Activated CD4-positive, alpha-beta T cell treated with anti-CD3 and anti-CD28 coated beads for 24 hours (primary cell): ENCODE results near the gene SERPINA12.

Experiments used
- DNase-seq, 2 donors: peaks; one replicate each; pipeline ENCODE4 v3.0.0-alpha.2; 2020; ENCODE audit warnings: low read depth in 2 of 2

The SERPINA12 gene

DNA sequence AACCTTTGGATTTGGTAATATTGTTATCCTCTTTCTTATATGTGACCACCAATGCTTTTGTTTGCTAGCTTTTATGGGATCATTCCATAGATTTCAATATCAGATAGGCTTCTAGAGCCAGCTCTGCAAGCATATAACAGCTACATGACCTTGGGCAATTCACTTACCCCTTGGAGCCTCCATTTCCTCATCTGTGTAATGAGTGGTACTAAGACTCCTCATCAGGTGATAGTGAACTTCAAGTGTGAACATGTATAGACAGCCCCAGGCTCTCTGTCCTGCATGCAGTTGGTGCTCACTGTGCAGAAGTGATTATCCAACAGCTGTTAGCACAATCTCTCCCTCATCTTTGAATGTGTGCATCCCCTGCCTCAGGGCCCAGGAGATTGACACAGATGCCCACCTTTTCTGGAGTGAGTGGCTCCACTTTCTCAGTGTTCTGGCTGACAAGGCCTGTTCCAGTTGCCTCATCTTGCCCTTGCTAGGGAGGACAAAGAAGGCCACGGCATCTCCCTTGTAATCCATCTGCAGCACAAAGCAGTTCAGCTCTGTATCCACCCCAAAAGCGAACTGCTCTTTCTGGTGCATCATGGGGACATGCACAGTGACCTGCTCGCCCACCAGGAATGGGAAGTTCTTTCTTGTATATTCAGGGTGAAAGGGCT lies 42.4 kb downstream of the SERPINA12 start:
- no peak for DNase-seq

DNA sequence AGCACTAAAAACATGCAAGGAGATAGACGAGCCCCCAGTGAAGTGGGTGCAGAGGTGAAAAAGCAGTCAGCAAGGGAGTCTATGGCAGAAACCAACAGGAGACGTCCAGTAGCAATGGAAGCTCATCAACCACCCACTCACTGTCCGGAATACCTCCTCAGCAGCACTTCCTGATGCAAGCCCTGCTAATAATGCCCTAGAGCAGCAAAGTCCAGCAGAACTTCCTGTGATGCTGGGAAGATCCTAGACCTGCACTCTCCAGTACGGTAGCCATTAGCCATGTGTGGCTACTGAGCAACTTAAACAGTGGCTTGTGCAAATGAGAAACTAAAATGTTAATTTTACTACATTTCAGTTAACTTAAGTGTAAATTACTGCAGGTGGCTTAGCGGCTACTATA lies 44.2 kb downstream of the SERPINA12 start:
- no peak for DNase-seq

DNA sequence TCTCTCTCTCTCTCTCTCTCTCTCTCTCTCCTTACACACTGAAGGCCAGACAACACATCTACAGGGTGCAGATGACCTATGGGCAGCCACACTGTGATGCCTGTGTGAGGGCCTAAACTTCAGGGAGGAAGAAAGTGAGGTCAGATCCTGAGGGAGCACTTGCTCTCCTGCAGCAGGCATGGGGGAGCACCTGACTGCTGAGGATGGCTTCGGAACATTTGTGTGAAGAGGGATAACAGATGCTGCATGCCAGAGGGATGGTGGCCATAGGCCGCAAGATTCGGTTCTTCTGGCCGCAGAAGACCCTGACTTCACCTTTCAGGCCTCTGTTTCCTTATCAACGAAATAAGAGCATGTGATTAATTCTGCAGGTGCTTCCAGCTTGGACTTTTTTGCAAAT lies 45.0 kb downstream of the SERPINA12 start:
- DNase-seq: no peak

- no peak for DNase-seq
These were observed 46.3 kb downstream of the SERPINA12 start for GRCh38 chr14:94462763-94463572.

DNA sequence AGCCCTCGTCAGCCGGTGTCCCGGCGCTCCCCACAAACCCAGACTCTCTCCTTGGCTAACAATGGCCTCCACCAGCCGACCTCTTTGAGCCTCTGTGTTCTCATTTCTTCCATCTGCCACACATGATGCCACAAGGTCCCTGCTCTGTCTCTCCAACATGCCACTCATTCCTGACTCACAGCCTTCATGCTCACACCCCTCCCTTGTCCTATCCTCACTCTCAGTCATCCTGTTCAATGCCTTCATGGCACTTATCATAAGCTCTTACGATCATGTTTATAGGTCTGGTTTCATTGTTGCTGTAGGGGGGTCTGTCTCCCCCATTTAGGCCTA lies 47.1 kb downstream of the SERPINA12 start:
- DNase-seq: no peak

DNA sequence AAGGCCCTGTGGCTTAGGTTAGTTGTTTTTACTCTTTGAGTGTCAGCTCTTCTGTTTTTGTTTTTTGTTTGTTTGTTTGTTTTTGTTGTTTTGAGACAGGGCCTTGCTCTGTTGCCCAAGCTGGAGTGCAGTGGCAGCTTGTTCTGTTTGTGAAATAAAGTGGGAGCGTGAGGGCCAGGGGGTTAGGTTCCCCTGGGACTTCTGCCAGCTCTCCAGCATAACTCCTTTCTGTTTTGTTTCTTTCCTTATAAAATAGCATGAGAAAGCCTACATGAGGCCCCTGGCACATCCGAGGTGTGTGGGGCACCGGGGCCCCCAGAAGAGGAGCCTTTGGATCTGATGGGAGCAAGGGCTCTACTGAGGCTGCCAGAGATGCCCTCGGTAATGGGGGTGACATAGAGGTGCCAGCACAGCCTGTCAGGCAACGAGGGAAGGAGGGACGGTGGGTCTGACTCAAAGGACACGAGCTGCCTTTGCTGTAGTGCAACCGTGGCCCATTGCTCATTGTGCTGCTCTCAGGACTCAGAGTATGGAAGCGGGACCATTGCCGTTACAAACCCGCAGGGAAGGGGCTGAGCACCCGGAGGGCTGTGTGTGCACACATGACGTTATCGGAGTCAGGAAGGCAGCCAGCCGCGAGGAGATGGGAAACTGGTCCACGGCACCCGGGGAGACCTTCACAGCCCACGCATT lies 47.6 kb downstream of the SERPINA12 start:
- DNase-seq: no peak

DNA sequence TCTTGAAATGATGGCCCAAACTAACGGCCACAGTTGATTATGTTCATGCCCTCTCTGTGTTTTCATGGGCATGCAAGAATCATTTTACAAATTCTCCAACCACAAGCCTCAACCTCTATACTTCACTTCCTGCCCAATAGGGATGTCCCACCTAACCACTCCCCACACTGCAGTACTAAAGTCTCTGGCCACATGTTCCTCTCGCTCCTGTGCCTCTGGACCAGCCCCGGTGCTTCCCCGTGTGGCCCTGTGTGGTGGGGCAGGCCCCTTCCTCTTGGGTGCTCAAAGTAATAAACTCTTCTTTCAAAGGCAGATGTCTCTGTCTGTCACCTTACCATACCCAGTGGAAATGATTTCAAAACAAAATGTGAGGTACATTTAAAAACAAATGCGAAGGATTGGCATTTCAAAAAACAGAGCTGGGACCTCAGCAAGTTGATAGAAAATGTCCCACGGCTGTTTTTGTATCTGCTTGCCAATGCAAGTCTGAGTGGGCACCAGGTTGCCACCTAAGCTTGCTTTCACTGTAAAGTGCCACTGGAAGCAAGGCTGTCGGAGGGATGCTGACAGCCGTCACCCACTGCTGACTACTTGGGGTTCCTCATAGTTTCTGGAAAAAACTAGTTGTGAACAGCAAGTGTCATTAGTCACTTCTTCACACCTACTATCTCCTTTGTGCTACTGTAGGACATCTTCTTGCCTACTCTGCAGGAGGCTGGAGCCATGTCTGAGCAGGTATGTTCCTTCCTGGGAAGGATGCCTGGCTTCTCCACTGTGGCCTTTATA lies 48.4 kb downstream of the SERPINA12 start:
- DNase-seq: no peak

- no peak for DNase-seq
These were observed 50.6 kb downstream of the SERPINA12 start for GRCh38 chr14:94458558-94459205.

DNA sequence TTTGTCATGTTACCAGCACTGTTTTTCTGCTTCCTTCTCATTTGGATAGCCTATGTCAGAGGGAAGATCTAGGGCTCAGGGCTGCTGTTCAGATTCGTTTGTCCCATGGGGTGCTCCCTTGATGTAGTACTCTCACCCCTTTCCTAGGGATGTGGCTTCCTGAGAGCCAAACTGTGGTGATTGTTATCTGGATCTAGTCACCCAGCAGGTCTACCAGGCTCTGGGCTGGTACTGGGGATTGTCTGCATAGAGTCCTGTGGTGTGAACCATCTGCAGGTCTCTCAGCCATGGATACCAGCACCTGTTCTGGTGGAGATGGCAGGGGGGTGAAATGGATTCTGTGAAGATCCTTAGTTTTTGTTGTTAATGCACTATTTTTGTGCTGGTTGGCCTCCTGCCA lies 51.2 kb downstream of the SERPINA12 start:
- no peak for DNase-seq

- DNase-seq: no peak
These were observed 53.3 kb downstream of the SERPINA12 start for GRCh38 chr14:94455928-94456327.

DNA sequence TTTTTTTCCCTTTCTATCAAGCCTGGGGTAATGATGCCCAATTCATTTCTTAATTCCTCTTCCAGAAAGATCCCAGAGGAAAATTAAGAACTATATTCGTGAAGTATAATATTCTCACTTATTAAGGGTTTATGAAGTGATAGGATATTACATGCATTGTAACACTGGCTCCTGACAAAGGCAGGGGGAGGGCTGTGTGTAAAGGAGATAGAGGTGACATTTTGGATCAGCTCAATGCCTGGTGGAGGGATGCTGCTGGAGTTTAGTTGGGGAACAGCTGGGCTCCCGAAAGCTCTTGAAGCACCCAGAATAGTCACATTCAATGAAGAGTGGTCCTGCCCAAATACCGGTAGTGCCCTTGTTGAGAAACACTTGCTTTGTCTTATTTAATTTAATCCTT lies 57.4 kb downstream of the SERPINA12 start:
- DNase-seq: no peak

DNA sequence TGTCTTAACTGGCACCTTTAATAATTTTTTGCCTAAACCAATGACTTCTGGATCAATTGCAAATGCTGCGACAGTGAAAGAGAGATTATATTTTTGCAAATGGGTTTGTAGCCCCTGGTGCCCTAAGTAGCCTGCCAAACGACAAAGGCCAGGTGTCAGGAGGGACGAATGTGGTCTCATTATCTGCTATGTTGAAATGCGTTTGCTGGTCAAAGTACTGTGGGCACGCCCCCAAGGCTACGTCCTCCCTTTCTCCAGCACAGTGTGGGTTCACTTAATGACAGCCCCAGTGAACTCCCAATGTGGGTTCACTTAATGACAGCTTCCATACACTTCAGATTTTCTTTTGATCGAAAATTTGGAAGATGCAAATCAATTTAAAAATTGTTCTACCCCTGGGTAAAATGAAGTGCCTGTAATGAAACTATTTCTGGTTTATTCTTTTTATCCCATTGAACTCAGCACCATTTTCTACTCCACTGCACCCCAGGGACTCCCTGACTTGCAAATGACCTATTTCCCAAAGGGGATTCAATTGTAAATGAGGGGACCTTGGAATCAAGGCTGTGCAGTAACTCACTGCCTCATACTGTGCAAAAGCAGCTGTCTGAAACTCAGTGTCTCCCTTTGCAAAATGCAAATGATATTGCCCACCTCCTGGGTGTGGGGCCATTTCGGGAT lies 58.0 kb downstream of the SERPINA12 start:
- no peak for DNase-seq

- no peak for DNase-seq
These were observed 58.6 kb downstream of the SERPINA12 start for GRCh38 chr14:94450722-94451090.

DNA sequence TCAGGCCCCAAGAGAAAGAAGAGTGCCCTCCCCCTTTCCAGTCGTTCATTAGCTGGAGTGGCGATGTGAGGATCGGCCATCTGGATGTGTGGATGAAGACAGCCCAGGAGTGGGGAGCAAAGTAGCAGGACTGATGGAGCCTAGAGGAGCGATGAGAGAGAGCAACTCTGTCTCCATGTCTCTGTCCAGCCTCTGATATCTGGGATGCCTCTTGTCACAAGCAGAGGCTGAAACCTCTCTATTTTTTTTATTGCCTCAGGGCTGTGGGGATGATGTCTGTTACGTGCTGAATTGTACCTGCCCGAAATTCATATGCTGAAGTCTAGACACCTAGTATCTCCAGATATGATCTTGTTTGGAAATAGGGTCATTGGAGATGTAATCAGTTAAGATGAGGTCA lies 59.3 kb downstream of the SERPINA12 start:
- DNase-seq: no peak

DNA sequence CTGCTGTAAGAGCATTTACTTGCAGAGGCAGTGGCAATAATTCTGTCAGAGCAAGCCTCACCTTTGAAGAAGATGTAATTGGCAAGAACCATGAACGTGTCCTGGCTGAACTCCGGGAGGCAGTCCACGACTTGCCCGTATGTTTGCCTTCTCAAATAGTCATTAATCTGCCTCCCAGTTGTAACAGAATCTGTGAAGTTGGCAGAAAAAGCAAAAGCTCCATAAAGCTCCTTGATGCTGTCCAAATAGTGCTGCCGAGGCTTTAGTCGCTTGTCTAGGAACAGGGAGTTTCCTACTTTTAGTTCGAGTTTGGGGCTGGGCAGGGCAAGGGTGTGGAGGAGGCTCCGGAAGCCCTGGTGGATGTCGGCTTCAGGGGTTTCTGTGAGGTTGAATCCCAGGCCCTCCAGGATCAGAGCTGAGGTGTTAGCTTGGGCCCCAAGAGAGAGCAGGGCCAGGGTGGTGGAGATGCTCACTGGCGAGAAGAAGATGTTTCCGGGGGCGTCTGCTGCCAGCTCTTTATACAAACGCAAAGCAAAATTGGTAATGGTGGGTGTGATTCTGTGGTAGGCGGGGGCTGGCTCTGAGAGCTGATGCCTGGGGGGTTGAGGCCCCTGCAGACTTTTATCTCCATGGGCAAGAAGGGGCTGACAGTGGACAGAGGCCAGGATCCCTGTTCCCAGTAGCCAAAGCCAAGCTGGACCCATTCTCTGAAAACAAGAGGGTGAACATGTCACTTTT lies 61.0 kb downstream of the SERPINA12 start:
- DNase-seq: no peak

DNA sequence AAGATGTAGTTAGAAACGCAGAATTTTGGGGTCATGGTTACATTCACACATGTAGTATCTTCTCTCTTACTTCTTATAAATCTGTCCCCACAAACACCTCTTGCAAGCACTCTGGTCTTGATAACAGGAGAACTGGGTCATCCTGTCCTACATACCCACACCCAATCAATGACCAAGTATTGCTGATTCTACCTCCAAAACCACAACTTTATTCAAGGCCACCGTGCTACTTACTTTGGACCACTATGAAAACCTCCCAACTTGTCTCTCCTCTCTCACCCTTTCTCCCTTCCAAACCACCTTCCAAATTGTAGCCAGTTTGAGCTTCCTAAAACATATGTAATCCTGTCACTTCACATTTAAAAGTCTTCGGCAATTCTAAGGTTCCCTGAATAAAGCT lies 62.1 kb downstream of the SERPINA12 start:
- no peak for DNase-seq

DNA sequence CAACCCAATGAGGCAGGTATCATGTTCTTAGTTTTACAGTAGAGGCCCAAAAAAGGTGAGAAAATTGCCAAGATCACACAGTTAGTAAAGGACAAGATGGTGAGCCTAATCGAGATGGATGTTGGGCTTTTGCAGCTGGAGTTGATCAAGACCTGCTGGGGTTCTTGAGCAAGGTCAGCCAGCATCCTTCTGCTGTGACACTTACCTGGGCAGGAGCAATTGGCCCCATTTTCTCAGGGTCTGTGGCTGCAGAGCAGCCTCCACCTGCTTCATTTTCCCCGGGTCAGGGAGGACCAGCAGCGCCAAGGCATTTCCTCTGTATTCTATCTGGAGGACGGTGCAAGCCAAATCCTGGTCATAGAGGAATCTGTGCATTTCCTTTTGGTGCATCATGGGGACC lies 63.1 kb downstream of the SERPINA12 start:
- no peak for DNase-seq

DNA sequence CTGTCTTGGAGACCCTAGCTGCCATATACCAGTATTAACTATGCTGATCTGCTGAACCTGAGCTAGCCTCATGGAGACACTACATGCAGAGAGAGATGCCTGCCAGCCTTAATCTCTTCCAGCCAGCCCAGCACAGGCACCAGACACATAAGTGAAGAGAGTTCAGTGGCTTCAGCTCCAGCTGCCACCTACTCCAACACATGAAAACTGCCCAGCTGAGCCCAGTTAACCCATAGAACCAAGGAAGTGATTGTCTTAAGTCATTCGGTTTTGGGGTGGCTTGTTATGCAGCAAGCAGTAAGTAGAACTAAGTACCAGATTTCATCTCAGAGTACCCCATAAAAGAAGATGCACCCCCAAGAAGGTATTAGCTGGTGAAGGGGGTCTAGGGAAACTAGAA lies 64.3 kb downstream of the SERPINA12 start:
- DNase-seq: no peak

GRCh38 chr14:94441531-94442205 lies 67.6 kb downstream of the SERPINA12 start:
- no peak for DNase-seq

GRCh38 chr14:94441130-94441529 lies 68.1 kb downstream of the SERPINA12 start:
- DNase-seq: no peak
